AG04450 (cell line): ENCODE data around the gene TMEM115. TPM values are rescaled to one million over a fixed set of nuclear protein-coding genes. Genes with fewer than 3 reads are reported as not detected.

Source experiments
- CTCF ChIA-PET: fragments of 300-600, 350-600 bp; formaldehyde crosslinking; extraction: SDS; loops from one replicate; lab custom pipeline; 2022; ENCODE audit warnings: antibody characterized with exemption, inconsistent platforms; lab: Charles Lee
- POLR2A ChIA-PET: fragments of 350-600 bp; formaldehyde crosslinking; extraction: SDS; loops from one replicate; lab custom pipeline; 2021; ENCODE audit warnings: antibody characterized with exemption, inconsistent platforms; lab: Yijun Ruan, JAX
- DNase-seq: peaks from one replicate; pipeline ENCODE4 v3.0.0-alpha.2; 2011; ENCODE audit warnings: low read depth, low spot score
- H3K27ac ChIP-seq: one replicate; pipeline ENCODE4 v1.5.1; 2012; ENCODE audit warnings: low read depth, low read length, control low read depth
- H3K27me3 ChIP-seq: one replicate; pipeline ENCODE4 v1.6.0; 2012; ENCODE audit warnings: low read length; ENCODE audit not compliant: control insufficient read depth, insufficient read depth
- H3K4me3 ChIP-seq: 2 replicates; pipeline ENCODE4 v1.5.1; 2011; ENCODE audit warnings: mild to moderate bottlenecking, low read depth, low read length, control low read depth
- H3K9me3 ChIP-seq: 2 replicates; pipeline ENCODE4 v1.5.1; 2012; ENCODE audit warnings: low read length; ENCODE audit not compliant: control insufficient read depth, insufficient read depth
- CTCF ChIP-seq: IDR thresholded peaks from 2 replicates; pipeline ENCODE4 v1.5.1; 2011; ENCODE audit warnings: low read depth, low read length, control low read depth, inconsistent platforms
- polyA plus RNA-seq: library from polyadenylated mRNA; depleted of rRNA; stranded (reverse); fragments of >200 nt; gene quantifications from 2 replicates; pipeline ENCODE4 v1.2.3, GENCODE V29; 2011

TMEM115 gene
- polyA plus RNA-seq, 1 experiment, result 26.6 TPM

- Histone ChIP-seq H3K27ac (no peak overlapping the region), H3K9me3 (no peaks in the 10 kb centered on the region; the same call in 1 of the 2 replicates)
- CTCF ChIA-PET, result interaction anchor here (0.8 to 1.8 kb wide), 4 partner anchors 8 to 196 kb away, joined by 3 to 5 read pairs (median 4); no protein-coding TSS in a partner anchor
Measured at GRCh38 chr3:50353245-50354004, 5.9 kb downstream of the TMEM115 start.

GRCh38 chr3:50352781-50353180 is 6.5 kb downstream of the TMEM115 start:
- POLR2A ChIA-PET, result no interaction called here

More at GRCh38 chr3:50353245-50354004, 5.9 kb downstream of the TMEM115 start:
- H3K4me3 ChIP-seq, result no peak overlapping the region
- TF ChIP-seq CTCF, result no peak
- no peak for DNase-seq
- H3K27me3 ChIP-seq, result no peaks in the 10 kb centered on the region
- POLR2A ChIA-PET, result no interaction called here

GRCh38 chr3:50351323-50351697 is 8.0 kb downstream of the TMEM115 start:
- H3K27me3 ChIP-seq, result no peaks in the 10 kb centered on the region
- H3K4me3 ChIP-seq, result peak overlapping the region; percentile 97
- CTCF ChIA-PET, result interaction anchor here (6.6 to 6.7 kb wide), 2 partner anchors 192 to 199 kb away, joined by 53 to 76 read pairs; no protein-coding TSS in a partner anchor
- H3K9me3 ChIP-seq, result no peaks in the 10 kb centered on the region
- POLR2A ChIA-PET, result interaction anchor here (1.4 to 1.8 kb wide), 2 partner anchors 23 to 52 kb away, joined by 3 to 5 read pairs; partner anchors contain the start of genes HYAL3, NAA80 and TUSC2
- H3K27ac ChIP-seq, result no peak overlapping the region
- no peak for DNase-seq
- TF ChIP-seq CTCF, result no peak

More at GRCh38 chr3:50352781-50353180, 6.5 kb downstream of the TMEM115 start:
- peak; percentile 34; the same call in 1 of the 2 replicates for TF ChIP-seq CTCF
- H3K27me3 ChIP-seq, result no peaks in the 10 kb centered on the region
- DNase-seq, result no peak
- no peaks in the 10 kb centered on the region for H3K9me3 ChIP-seq
- no peak overlapping the region for H3K4me3 ChIP-seq
- no peak overlapping the region for H3K27ac ChIP-seq
- CTCF ChIA-PET, result interaction anchor here (0.8 to 1.8 kb wide), 4 partner anchors 8 to 1037 kb away, joined by 3 to 11 read pairs (median 4); no protein-coding TSS in a partner anchor

- no peaks in the 10 kb centered on the region for H3K27me3 ChIP-seq
- no peaks in the 10 kb centered on the region for H3K9me3 ChIP-seq
- TF ChIP-seq CTCF, result no peak
- peak; percentile 72 for DNase-seq
- CTCF ChIA-PET, result interaction anchor here (1.0 to 6.7 kb wide), 4 partner anchors 192 to 264 kb away, joined by 3 to 76 read pairs (median 29); no protein-coding TSS in a partner anchor
- H3K27ac ChIP-seq, result peak within 1 kb of the TSS; percentile 80
- H3K4me3 ChIP-seq, result peak within 1 kb of the TSS; percentile 97
- POLR2A ChIA-PET, result interaction anchor here (0.8 to 1.8 kb wide), 6 partner anchors 9 to 218 kb away, joined by 3 to 11 read pairs (median 5); partner anchors contain the start of genes HYAL3, NAA80, RASSF1 and TMEM115
Measured at GRCh38 chr3:50350527-50351322, 8.6 kb downstream of the TMEM115 start, which contains the start of the genes CYB561D2 and NPRL2. Gene CYB561D2 (plus strand): TSS chr3:50350862. CDS start chr3:50351434, 572 bp downstream. Gene NPRL2 (minus strand): TSS chr3:50350775. CDS start chr3:50350652, 123 bp downstream.
